NT2/D1 (cell line): ENCODE measurements around the gene ASB18.

ENCODE experiments used
- YY1 ChIP-seq: IDR thresholded peaks from 2 replicates; pipeline ENCODE4 v1.6.1; 2011; ENCODE audit not compliant: insufficient read length, insufficient read depth
- ZNF274 ChIP-seq: IDR thresholded peaks from 2 replicates; pipeline ENCODE4 v1.6.1; 2011; ENCODE audit warnings: mild to moderate bottlenecking, low read depth, low read length

DNA sequence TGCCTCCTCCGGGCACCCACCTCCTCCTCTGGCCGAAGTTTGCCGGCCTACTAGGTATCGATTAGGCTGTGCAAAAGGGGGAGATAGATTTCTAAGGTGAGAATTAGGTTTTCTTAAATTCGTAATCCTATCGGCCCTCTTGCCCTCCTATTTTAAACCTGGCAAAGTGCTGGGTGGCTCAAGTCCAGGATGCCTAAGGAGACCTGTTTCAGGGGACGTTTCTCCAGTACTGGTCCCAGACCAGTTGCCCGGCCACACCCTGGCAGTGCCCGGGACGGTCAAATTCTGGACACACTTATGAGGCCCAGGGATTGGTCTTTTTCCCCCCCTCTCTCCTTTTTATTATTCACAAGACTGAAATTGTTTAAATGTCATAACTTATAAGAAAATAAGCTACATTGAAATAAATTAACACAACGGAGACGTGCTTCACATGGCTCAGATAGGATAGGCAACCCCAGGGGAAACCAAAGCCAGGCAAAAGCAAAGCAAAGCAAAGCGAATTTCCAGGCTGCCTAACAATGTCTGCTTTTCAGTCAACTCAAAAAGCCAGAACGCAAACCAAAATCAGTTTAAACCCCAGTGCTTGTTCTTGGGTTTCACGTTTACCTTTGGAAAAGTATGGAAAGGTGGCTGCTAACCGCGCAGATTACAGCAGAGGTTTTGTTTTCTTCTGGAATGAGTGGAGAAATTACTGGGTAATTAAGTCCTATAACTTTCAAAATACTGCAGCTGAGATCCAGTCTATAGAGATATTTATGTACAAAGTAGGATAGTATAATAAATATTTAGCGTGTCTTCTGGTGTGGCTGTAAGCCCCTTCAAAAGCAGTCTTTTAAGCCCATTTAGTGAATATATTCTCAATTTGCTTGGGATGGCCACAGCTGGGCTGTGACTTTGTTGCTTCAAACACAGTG, 99.0 kb downstream of the ASB18 start:
- no peak for TF ChIP-seq YY1
- TF ChIP-seq ZNF274, result no peak
